K562 (cell line): ENCODE data around the gene MLX. TPM values are rescaled to one million over a fixed set of nuclear protein-coding genes. Genes with fewer than 3 reads are reported as not detected.

Source experiments
- ARHGAP35 ChIP-seq: fragments of 450-650 bp; IDR thresholded peaks from 2 replicates; pipeline ENCODE4 v1.6.1; 2018; ENCODE audit not compliant: partially characterized antibody
- BHLHE40 ChIP-seq: IDR thresholded peaks from 2 replicates; pipeline ENCODE4 v1.6.1; 2011; ENCODE audit warnings: low read length, improper control_type of control experiment
- DPF2 ChIP-seq: fragments of 450-650 bp; IDR thresholded peaks from 2 replicates; pipeline ENCODE4 v1.6.1; 2016
- FOXJ3 ChIP-seq: sonication (generic); formaldehyde crosslinking; IDR thresholded peaks from 2 replicates; pipeline ENCODE4 v1.4.0; 2020; ENCODE audit warnings: mild to moderate bottlenecking, missing genetic modification reagents
- HLTF ChIP-seq: fragments of 450-650 bp; IDR thresholded peaks from 2 replicates; pipeline ENCODE4 v1.6.1; 2016
- MAFG ChIP-seq: fragments of 450-650 bp; conservative IDR thresholded peaks from 2 replicates; pipeline ENCODE4 v1.6.1; 2016; ENCODE audit warnings: missing genetic modification characterization, missing compliant biosample characterization
- MYNN ChIP-seq, 2 experiments: sonication (generic); formaldehyde crosslinking in 1 of 2; IDR thresholded peaks; 2 replicates each; pipeline versions ENCODE4 v1.5.0 to v1.6.1; 2016 to 2020; ENCODE audit warnings: antibody characterized with exemption in 1 of 2, missing genetic modification reagents in 1 of 2
- NEUROD1 ChIP-seq: fragments of 150-350 bp; IDR thresholded peaks from 2 replicates; pipeline ENCODE4 v1.6.1; 2014; ENCODE audit warnings: borderline replicate concordance, low read length, low read depth; ENCODE audit not compliant: partially characterized antibody
- NKRF ChIP-seq: fragments of 450-650 bp; IDR thresholded peaks from 2 replicates; pipeline ENCODE4 v1.6.1; 2016; ENCODE audit warnings: borderline replicate concordance
- PHB ChIP-seq: fragments of 250-450 bp; sonication (Bioruptor Pico); IDR thresholded peaks from 2 replicates; pipeline ENCODE4 v1.5.0; 2021
- POLR2B ChIP-seq: fragments of 450-650 bp; IDR thresholded peaks from 2 replicates; pipeline ENCODE4 v1.6.1; 2018; ENCODE audit warnings: low read depth; ENCODE audit not compliant: partially characterized antibody
- PPARD ChIP-seq: fragments of 250-450 bp; sonication (Bioruptor Pico); IDR thresholded peaks from 2 replicates; pipeline ENCODE4 v1.8.0; 2022; ENCODE audit warnings: inconsistent platforms, mild to moderate bottlenecking, moderate library complexity
- RBM17 ChIP-seq: fragments of 200-400 bp; formaldehyde crosslinking; IDR thresholded peaks from 2 replicates; pipeline ENCODE4 v1.6.1; 2017; ENCODE audit warnings: low read depth, mild to moderate bottlenecking, low read length, borderline replicate concordance
- SMAD1 ChIP-seq: fragments of 150-350 bp; IDR thresholded peaks from 2 replicates; pipeline ENCODE4 v1.6.1; 2014; ENCODE audit warnings: low read length, low read depth; ENCODE audit not compliant: partially characterized antibody
- SMARCC2 ChIP-seq: fragments of 450-650 bp; IDR thresholded peaks from 2 replicates; pipeline ENCODE4 v1.6.1; 2017; ENCODE audit warnings: antibody characterized with exemption, moderate library complexity, mild to moderate bottlenecking, low read depth
- TCF7 ChIP-seq: sonication (generic); IDR thresholded peaks from 2 replicates; pipeline ENCODE4 v1.6.1; 2016; ENCODE audit warnings: antibody characterized with exemption, borderline replicate concordance
- TRIM24 ChIP-seq, 2 experiments: fragments of 450-650 bp; IDR thresholded peaks; 2 replicates each; pipeline ENCODE4 v1.6.1; 2016
- ZEB2 ChIP-seq: fragments of 450-650 bp; IDR thresholded peaks from 2 replicates; pipeline ENCODE4 v1.6.1; 2016
- ZNF121 ChIP-seq: sonication (generic); formaldehyde crosslinking; conservative IDR thresholded peaks from 2 replicates; pipeline ENCODE4 v1.8.0; 2022; ENCODE audit warnings: missing genetic modification reagents
- ZNF197 ChIP-seq: fragments of 200-800 bp; sonication (Bioruptor generic); IDR thresholded peaks from 2 replicates; pipeline ENCODE4 v1.6.1; 2016; ENCODE audit warnings: low read depth, missing genetic modification characterization, missing compliant biosample characterization
- ZNF232 ChIP-seq: sonication (generic); formaldehyde crosslinking; IDR thresholded peaks from 2 replicates; pipeline ENCODE4 v1.8.0; 2022; ENCODE audit warnings: mild to moderate bottlenecking, missing genetic modification reagents
- ZNF561 ChIP-seq: fragments of 450-650 bp; formaldehyde crosslinking; conservative IDR thresholded peaks from 2 replicates; pipeline ENCODE4 v1.4.0; 2020; ENCODE audit warnings: mild to moderate bottlenecking, moderate library complexity
- polyA plus RNA-seq, 8 experiments: library from polyadenylated mRNA; depleted of rRNA in 4 of 8; stranded (reverse) in 5 of 8; unstranded in 3 of 8; fragments of >200 nt; fragmentation: Nextera tagmentation in 2 of 8; fragmentation: Illumina TruSeq in 1 of 8; extraction: Ambion mirVana in 2 of 8; extraction: Trizol in 1 of 8; gene quantifications; 2 replicates each; pipeline versions ENCODE4 v1.2.1 to v1.2.3, GENCODE V29; 2011 to 2014; ENCODE audit warnings: inconsistent platforms in 1 of 8, missing spikeins in 1 of 8
- total RNA-seq, 7 experiments: library from RNA; depleted of rRNA in 6 of 7; stranded (reverse); fragments of >200 nt in 6 of 7; fragmentation: Illumina TruSeq in 2 of 7; extraction: Trizol in 2 of 7; gene quantifications; 2 replicates each; pipeline versions ENCODE4 v1.2.1 to v1.2.3, GENCODE V29; 2011 to 2021; ENCODE audit warnings: low replicate concordance in 1 of 7
- TF ChIP-seq, protein P1 (sequence below): fragments of 200-800 bp; sonication (Bioruptor generic); IDR thresholded peaks from 2 replicates; pipeline ENCODE4 v1.6.1; 2017; ENCODE audit warnings: missing genetic modification characterization, missing compliant biosample characterization
- TF ChIP-seq, protein P2 (sequence below): fragments of 250-450 bp; sonication (Bioruptor Pico); IDR thresholded peaks from 2 replicates; pipeline ENCODE4 v1.8.0; 2022; ENCODE audit warnings: inconsistent platforms, mild to moderate bottlenecking, moderate library complexity, borderline replicate concordance
- TF ChIP-seq, protein P3 (sequence below): fragments of 250-450 bp; sonication (Bioruptor Pico); IDR thresholded peaks from 2 replicates; pipeline ENCODE4 v1.4.0; 2020; ENCODE audit warnings: mild to moderate bottlenecking

The MLX gene
- total and polyA plus RNA-seq, 9 of the 15 experiments (the other 6 are each of a cell fraction or from before 2014, with no cell fraction given) = 42.9 to 100 (median 58.9) TPM

DNA sequence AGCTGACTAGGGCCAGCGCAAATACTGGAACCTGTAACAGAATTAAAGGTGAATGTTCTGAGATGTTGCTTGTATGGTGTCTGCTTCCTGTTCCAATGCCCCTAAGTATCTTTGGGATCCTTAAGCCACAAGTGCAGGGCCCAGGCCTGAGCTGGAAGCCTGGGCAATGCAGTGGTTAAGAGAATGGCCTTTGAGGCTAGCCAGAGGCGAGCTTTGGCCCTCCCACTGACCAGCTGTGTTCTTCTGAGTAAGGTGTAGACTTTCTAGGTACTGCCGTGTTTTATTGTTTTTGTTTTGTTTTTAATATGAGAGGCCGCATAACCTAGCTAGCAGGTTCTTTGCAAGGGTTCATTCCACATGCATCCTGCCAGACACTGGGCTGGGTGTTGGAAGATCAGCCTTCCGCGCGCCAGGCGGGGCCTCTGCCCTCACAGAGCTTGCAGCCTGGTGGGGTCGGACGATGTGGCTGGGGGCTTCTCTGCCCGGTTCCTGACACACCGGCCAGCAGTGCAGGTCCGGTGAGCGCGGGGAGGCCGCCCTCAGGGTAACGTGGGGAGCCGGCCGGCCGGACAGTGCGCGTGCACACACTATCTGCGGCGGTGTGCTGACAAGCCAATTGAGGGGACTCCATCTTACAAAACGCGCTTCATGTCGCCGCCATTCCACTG, 551 bp upstream of the MLX start (continued):
- TF ChIP-seq ARHGAP35 = no peak
- TF ChIP-seq ZNF561 (CRISPR knock-in tag) = 0 out of 2 replicates have a peak, but pooled peaks have one; percentile 29
- no peak for TF ChIP-seq SMARCC2
- no peak for TF ChIP-seq MAFG (tag)
- TF ChIP-seq TCF7 = no peak
- TF ChIP-seq NKRF = peak; percentile 29; the same call in 1 of the 2 replicates
- TF ChIP-seq DPF2 = peak; percentile 14; the same call in 1 of the 2 replicates
- TF ChIP-seq, protein P1, sequence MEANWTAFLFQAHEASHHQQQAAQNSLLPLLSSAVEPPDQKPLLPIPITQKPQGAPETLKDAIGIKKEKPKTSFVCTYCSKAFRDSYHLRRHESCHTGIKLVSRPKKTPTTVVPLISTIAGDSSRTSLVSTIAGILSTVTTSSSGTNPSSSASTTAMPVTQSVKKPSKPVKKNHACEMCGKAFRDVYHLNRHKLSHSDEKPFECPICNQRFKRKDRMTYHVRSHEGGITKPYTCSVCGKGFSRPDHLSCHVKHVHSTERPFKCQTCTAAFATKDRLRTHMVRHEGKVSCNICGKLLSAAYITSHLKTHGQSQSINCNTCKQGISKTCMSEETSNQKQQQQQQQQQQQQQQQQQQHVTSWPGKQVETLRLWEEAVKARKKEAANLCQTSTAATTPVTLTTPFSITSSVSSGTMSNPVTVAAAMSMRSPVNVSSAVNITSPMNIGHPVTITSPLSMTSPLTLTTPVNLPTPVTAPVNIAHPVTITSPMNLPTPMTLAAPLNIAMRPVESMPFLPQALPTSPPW (CRISPR knock-in tag) = no peak
- TF ChIP-seq, protein P2, sequence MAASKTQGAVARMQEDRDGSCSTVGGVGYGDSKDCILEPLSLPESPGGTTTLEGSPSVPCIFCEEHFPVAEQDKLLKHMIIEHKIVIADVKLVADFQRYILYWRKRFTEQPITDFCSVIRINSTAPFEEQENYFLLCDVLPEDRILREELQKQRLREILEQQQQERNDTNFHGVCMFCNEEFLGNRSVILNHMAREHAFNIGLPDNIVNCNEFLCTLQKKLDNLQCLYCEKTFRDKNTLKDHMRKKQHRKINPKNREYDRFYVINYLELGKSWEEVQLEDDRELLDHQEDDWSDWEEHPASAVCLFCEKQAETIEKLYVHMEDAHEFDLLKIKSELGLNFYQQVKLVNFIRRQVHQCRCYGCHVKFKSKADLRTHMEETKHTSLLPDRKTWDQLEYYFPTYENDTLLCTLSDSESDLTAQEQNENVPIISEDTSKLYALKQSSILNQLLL (CRISPR knock-in tag) = no peak
- no peak for TF ChIP-seq HLTF
- no peak for TF ChIP-seq ZEB2
- TF ChIP-seq TRIM24 (IDR thresholded peaks at IDR 0.05) = no peak
- TF ChIP-seq POLR2B = no peak
- no peak for TF ChIP-seq PPARD (CRISPR knock-in tag)
- TF ChIP-seq PHB (CRISPR knock-in tag) = peak; percentile 51; the same call in 1 of the 2 replicates
- TF ChIP-seq FOXJ3 (CRISPR knock-in tag) = no peak
- no peak for TF ChIP-seq ZNF121 (CRISPR knock-in tag)
- no peak for TF ChIP-seq NEUROD1
- no peak for TF ChIP-seq SMAD1
- no peak for TF ChIP-seq RBM17
- no peak for TF ChIP-seq MYNN (IDR thresholded peaks at IDR 0.05)
- TF ChIP-seq MYNN (CRISPR knock-in tag; IDR thresholded peaks at IDR 0.05) = no peak
- TF ChIP-seq BHLHE40 = no peak
- no peak for TF ChIP-seq ZNF197 (CRISPR knock-in tag)
- no peak for TF ChIP-seq ZNF232 (CRISPR knock-in tag)
- TF ChIP-seq, protein P3, sequence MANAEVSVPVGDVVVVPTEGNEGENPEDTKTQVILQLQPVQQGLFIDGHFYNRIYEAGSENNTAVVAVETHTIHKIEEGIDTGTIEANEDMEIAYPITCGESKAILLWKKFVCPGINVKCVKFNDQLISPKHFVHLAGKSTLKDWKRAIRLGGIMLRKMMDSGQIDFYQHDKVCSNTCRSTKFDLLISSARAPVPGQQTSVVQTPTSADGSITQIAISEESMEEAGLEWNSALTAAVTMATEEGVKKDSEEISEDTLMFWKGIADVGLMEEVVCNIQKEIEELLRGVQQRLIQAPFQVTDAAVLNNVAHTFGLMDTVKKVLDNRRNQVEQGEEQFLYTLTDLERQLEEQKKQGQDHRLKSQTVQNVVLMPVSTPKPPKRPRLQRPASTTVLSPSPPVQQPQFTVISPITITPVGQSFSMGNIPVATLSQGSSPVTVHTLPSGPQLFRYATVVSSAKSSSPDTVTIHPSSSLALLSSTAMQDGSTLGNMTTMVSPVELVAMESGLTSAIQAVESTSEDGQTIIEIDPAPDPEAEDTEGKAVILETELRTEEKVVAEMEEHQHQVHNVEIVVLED (CRISPR knock-in tag) = no peak
